Kidney epithelial cell (primary cell): ENCODE data around the gene VPS8. TPM values are rescaled to one million over a fixed set of nuclear protein-coding genes. Genes with fewer than 3 reads are reported as not detected.

Experiments used
- DNase-seq: peaks from one replicate; pipeline ENCODE4 v3.0.0-alpha.2; 2010; ENCODE audit warnings: low read depth
- H3K27me3 ChIP-seq: 2 replicates; pipeline ENCODE4 v1.6.0; 2011; ENCODE audit warnings: low read length; ENCODE audit not compliant: control insufficient read depth, insufficient read depth
- H3K36me3 ChIP-seq: 2 replicates; pipeline ENCODE4 v1.5.1; 2011; ENCODE audit warnings: low read length; ENCODE audit not compliant: control insufficient read depth, insufficient read depth
- H3K4me3 ChIP-seq: 2 replicates; pipeline ENCODE4 v1.5.1; 2011; ENCODE audit warnings: low read depth, mild to moderate bottlenecking, control low read depth, low read length
- total RNA-seq: library from RNA; depleted of rRNA; stranded (reverse); fragments of >200 nt; gene quantifications from 2 replicates; pipeline ENCODE4 v1.2.3, GENCODE V29; 2015
- TF ChIP-seq, protein P1 (sequence below): IDR thresholded peaks from 2 replicates; pipeline ENCODE4 v1.5.1; 2011; ENCODE audit warnings: mild to moderate bottlenecking, moderate library complexity, low read length, control low read depth, inconsistent platforms; ENCODE audit not compliant: insufficient read depth, poor library complexity, severe bottlenecking

The VPS8 gene
- total RNA-seq, 1 donor from 2014 or later, result 31.9 TPM

DNA sequence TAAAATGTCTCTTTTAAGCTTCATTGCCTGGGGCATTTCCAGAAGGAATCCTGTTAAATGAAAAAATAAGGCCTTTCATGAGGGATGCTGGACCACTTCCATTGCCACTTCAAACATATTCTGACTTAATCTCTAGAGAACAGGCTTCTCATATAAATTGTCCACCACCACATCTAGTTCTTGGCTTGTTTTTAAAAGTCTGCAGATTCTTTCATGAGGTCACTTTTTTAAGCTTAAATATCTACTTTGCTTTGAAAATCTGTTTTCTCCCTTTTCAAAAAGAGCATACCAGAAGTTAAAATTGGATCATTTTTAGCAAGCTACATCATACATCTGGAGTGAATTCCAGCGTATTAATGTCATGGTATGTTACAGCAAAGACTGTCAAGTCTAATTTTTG is 209.3 kb downstream of the VPS8 start:
- TF ChIP-seq, protein P1, sequence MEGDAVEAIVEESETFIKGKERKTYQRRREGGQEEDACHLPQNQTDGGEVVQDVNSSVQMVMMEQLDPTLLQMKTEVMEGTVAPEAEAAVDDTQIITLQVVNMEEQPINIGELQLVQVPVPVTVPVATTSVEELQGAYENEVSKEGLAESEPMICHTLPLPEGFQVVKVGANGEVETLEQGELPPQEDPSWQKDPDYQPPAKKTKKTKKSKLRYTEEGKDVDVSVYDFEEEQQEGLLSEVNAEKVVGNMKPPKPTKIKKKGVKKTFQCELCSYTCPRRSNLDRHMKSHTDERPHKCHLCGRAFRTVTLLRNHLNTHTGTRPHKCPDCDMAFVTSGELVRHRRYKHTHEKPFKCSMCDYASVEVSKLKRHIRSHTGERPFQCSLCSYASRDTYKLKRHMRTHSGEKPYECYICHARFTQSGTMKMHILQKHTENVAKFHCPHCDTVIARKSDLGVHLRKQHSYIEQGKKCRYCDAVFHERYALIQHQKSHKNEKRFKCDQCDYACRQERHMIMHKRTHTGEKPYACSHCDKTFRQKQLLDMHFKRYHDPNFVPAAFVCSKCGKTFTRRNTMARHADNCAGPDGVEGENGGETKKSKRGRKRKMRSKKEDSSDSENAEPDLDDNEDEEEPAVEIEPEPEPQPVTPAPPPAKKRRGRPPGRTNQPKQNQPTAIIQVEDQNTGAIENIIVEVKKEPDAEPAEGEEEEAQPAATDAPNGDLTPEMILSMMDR, result no peak
- H3K27me3 ChIP-seq, result no peaks in the 10 kb centered on the region
- DNase-seq, result no peak

DNA sequence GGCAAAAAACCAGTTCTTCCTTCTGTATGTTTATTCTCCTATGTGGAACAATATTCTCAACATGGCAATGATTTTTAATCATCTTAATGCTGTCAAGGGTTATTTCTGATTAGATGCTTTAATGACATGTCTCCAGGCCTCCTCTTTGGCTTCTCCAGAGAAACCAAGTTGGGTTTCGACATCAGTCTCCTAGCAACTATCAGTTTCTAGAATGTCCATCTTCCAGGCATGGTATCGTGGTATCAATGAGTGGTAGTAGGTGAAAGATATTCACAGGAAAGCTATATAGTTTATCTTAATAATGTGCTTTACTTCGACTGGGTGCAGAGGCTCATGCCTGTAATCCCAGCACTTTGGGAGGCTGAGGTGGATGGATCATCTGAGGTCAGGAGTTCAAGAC is 212.4 kb downstream of the VPS8 start:
- TF ChIP-seq, protein P1, result no peak
- no peaks in the 10 kb centered on the region for H3K36me3 ChIP-seq
- H3K27me3 ChIP-seq, result no peaks in the 10 kb centered on the region
- no peak overlapping the region for H3K4me3 ChIP-seq
- DNase-seq, result no peak

More for the DNA sequence above, 209.3 kb downstream of the VPS8 start:
- Histone ChIP-seq H3K36me3 (no peaks in the 10 kb centered on the region), H3K4me3 (no peak overlapping the region)

DNA sequence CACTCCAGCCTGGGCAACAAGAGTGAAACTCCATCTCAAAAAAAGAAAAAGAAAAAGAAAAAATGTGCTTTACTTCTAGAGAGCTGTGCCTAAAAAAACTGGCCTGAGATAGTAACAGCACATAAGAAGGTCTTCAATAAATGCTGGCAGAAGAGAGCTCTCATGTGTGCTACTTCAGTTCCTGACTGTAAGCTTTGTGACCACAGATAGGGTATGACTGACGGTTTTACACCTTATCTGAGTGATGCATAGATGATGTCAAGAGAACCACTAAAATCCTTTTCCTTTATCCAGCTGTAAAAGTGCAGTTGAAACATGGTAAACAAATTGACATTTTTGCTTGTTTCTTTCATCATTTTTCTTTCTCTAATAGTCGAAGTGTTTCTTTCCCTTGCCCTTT is 213.0 kb downstream of the VPS8 start:
- TF ChIP-seq, protein P1, result no peak
- Histone ChIP-seq H3K4me3 (no peak overlapping the region), H3K27me3 (no peaks in the 10 kb centered on the region), H3K36me3 (no peaks in the 10 kb centered on the region)
- no peak for DNase-seq

DNA sequence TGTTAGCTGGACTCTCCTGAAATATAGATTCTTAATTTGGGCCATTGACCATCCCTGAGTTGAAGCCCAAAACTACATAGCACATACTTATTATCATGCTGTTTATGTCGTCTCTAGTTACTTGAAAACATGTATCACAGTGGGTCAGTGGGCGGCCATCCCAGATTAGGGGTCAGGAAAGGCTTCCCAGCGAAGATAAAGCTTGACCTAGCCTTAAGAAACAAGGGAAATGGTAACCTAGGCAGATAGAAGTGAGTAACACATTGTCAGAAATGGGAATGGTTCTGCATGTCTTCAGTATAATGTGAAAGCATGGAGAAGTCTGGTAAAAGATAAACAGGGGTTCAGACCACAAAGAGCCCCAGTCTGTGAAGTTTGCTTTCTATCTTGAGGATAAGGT is 216.2 kb downstream of the VPS8 start:
- no peaks in the 10 kb centered on the region for H3K36me3 ChIP-seq
- no peak for DNase-seq
- no peaks in the 10 kb centered on the region for H3K27me3 ChIP-seq
- no peak overlapping the region for H3K4me3 ChIP-seq
- TF ChIP-seq, protein P1, result no peak

DNA sequence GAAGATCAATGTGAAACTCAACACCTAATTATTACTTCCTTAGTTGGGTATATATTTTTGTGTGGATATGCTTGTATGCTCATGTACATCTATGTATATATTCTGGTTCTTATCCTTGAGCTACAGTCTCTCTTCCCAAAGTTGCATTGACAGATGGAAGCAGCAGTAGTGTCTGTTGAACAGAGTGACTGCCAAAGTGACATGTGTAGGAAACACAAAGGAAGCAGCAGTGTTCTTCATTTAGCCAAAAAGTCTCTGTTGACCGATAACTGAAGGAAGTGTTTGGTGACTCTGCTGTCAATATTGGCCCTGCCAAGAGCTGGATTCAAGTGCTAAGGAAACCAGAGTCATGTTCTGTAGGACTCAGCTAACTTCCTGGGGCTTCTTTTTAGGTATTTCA is 217.1 kb downstream of the VPS8 start:
- Histone ChIP-seq H3K4me3 (no peak overlapping the region), H3K27me3 (no peaks in the 10 kb centered on the region), H3K36me3 (no peaks in the 10 kb centered on the region)
- no peak for DNase-seq
- TF ChIP-seq, protein P1, result no peak

DNA sequence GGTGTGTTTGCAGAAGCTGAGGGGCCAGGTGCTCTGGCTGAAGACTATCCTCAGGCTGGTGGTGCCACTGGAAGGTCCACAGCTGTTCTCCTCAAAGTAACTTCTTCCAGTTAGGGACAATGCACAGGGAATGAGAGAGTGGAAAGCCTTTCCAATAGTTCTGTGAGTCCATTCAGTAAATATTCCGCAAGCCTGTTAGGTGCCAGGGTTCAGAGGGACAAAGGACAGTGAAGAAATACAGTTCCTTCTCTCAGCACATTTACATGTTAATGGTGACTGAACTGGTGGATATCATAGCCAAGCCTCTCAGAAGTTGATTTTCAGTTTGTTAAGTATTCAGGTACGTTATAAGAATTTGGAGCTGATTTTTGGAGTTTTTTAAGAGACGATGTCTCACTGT is 218.4 kb downstream of the VPS8 start:
- DNase-seq, result no peak
- TF ChIP-seq, protein P1, result no peak
- Histone ChIP-seq H3K36me3 (no peaks in the 10 kb centered on the region), H3K27me3 (no peaks in the 10 kb centered on the region), H3K4me3 (no peak overlapping the region)
